Nephron progenitor cell (in vitro differentiated cells): Measurements from ENCODE around the gene RNF121.

ENCODE experiments used
- DNase-seq: peaks from one replicate; pipeline ENCODE4 v3.0.0; 2021
- H3K27ac Mint-ChIP-seq: 2 replicates; pipeline ENCODE4 v1.8.0; 2021; ENCODE audit warnings: mild to moderate bottlenecking, moderate library complexity, mixed read lengths
- H3K27me3 Mint-ChIP-seq: 2 replicates; pipeline ENCODE4 v1.8.0; 2021; ENCODE audit warnings: mild to moderate bottlenecking, low read depth, mixed read lengths; ENCODE audit not compliant: poor library complexity
- H3K36me3 Mint-ChIP-seq: 2 replicates; pipeline ENCODE4 v1.8.0; 2021; ENCODE audit warnings: low read depth, mixed read lengths
- H3K4me1 Mint-ChIP-seq: 2 replicates; pipeline ENCODE4 v1.8.0; 2021; ENCODE audit warnings: mixed read lengths
- H3K4me3 Mint-ChIP-seq: 2 replicates; pipeline ENCODE4 v1.8.0; 2021; ENCODE audit warnings: mild to moderate bottlenecking, moderate library complexity, mixed read lengths
- H3K9me3 Mint-ChIP-seq: 2 replicates; pipeline ENCODE4 v1.8.0; 2021; ENCODE audit warnings: mild to moderate bottlenecking, moderate library complexity, mixed read lengths
- TF ChIP-seq, protein P1 (sequence below): fragments of 200-600 bp; sonication (generic); IDR thresholded peaks from 2 replicates; pipeline ENCODE4 v1.5.0; 2021; ENCODE audit warnings: antibody characterized with exemption

The RNF121 gene

DNA sequence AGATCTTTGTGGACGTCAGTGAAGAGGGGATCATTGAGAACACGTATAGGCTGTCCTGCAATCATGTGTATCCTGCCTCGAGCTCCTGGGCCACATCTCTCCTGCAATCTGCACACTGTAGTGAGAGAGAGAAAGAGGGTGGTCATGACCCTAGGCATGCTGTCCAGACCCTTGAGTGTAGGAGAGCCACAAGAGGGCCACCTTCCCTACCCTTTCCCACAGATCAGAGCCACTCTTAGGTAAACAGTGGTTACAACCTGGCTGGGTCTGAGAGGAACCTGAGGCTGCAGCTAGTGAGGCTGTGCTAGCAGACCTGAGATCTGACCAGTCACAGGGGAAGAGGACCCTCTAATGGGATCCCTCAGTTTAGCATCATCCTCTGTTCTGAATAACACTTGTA, 65.9 kb downstream of the RNF121 start:
- no peaks in the 10 kb centered on the region for H3K9me3 Mint-ChIP-seq
- H3K4me3 Mint-ChIP-seq: no peak overlapping the region
- TF ChIP-seq, protein P1, sequence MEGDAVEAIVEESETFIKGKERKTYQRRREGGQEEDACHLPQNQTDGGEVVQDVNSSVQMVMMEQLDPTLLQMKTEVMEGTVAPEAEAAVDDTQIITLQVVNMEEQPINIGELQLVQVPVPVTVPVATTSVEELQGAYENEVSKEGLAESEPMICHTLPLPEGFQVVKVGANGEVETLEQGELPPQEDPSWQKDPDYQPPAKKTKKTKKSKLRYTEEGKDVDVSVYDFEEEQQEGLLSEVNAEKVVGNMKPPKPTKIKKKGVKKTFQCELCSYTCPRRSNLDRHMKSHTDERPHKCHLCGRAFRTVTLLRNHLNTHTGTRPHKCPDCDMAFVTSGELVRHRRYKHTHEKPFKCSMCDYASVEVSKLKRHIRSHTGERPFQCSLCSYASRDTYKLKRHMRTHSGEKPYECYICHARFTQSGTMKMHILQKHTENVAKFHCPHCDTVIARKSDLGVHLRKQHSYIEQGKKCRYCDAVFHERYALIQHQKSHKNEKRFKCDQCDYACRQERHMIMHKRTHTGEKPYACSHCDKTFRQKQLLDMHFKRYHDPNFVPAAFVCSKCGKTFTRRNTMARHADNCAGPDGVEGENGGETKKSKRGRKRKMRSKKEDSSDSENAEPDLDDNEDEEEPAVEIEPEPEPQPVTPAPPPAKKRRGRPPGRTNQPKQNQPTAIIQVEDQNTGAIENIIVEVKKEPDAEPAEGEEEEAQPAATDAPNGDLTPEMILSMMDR: no peak
- no peaks in the 10 kb centered on the region for H3K27me3 Mint-ChIP-seq
- no peak for DNase-seq
- H3K36me3 Mint-ChIP-seq: peaks cover 37% of the 10 kb centered on the region
- H3K27ac Mint-ChIP-seq: peak overlapping the region; percentile 44
- H3K4me1 Mint-ChIP-seq: peaks cover 10% of the 10 kb centered on the region

DNA sequence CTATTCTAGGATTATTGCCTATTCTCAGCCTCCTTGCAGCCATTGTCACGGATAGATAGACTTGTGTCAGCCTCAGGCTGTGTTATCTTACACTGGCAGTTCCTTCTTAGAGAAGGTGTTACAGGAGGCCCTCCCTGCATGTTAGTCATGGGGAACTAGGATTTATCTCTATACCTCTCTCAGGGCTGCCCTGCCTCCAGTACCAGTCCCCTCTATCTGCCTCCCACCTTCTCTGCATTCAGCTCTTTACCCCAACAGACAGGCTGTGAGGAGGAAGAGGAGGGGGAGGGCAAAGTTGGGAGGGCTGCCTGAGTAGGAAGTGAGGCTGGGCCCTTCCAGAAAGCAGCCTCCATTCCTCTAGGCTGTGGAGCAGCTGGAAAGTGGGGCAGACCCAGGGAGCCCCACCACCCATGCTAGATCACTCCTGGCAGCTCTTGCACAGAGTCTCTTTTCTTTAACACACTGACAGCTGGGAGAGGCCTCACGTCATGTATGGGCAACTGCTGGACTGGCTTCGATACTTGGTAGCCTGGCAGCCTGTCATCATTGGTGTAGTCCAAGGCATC, 67.0 kb downstream of the RNF121 start:
- Mint-ChIP-seq H3K27ac (peak overlapping the region; percentile 50), H3K36me3 (peaks cover 32% of the 10 kb centered on the region), H3K4me1 (peaks cover 10% of the 10 kb centered on the region), H3K9me3 (no peaks in the 10 kb centered on the region), H3K4me3 (no peak overlapping the region), H3K27me3 (no peaks in the 10 kb centered on the region)
- no peak for DNase-seq
- TF ChIP-seq, protein P1: no peak

DNA sequence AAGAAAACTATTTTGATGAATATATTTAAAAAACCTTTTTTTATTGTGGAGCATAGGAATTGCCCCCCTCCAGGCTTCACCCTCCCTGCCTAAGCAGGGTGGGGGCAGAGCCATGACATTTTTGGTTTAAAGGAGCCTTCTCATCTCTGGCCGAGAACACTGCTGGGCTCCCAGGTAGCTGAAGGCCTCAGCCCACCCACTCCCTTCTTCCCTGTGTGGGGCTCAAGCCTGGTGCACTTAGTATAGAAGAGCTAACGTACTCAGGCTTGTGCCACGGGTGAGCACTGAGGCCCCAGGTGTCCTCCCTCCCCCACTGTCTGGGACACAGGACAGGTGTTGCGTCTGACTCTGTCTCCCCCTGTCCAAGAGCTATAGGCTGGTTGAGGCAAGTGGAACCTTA, 67.7 kb downstream of the RNF121 start:
- Mint-ChIP-seq H3K36me3 (peaks cover 26% of the 10 kb centered on the region), H3K27ac (no peak overlapping the region), H3K4me3 (no peak overlapping the region), H3K27me3 (no peaks in the 10 kb centered on the region), H3K9me3 (no peaks in the 10 kb centered on the region), H3K4me1 (peaks cover 10% of the 10 kb centered on the region)
- no peak for DNase-seq
- TF ChIP-seq, protein P1: no peak

DNA sequence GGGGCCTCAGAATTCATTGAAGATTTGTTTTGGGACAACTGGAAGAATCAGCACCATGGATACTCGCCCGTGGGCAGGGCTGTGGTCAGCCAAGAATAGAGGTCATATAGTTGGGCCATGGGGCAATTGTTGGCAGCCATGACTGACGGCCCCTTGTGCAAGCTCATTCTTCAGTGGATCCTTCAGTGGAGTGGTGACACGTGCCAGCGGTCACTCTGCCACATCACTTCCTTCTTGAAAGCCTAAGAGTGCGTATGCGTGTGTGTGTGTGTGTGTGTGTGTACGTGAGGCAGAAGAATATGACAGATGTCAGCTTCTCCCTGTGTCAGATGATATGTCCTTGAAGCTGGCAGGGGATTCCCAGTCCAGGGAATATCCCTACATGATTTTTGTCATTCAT, 68.1 kb downstream of the RNF121 start:
- no peak for DNase-seq
- Mint-ChIP-seq H3K9me3 (no peaks in the 10 kb centered on the region), H3K4me3 (no peak overlapping the region)

DNA sequence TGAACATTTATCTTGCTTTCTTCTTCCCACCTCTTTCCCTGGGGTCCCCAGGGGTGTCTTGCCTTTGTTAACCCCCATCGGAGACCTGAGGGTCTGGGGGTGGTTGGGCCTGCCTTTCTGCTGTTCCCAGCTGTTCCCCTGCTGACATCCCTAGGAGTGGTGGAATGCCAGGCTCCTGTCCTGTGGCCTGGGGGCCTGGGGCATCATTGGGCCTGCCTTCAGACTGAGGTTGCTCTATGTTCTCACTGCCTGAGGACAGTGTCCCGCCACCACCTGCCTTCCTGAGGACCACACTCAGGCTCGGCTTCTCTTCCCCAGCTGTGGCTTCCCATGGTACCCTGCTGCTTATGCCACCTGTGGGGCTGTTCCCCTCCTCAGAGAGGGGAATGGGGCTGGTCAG, 68.7 kb downstream of the RNF121 start:
- TF ChIP-seq, protein P1: no peak
- DNase-seq: no peak
- Mint-ChIP-seq H3K36me3 (peaks cover 20% of the 10 kb centered on the region), H3K27ac (no peak overlapping the region), H3K4me1 (peaks cover 10% of the 10 kb centered on the region), H3K4me3 (no peak overlapping the region), H3K27me3 (no peaks in the 10 kb centered on the region), H3K9me3 (no peaks in the 10 kb centered on the region)

More for the DNA sequence above, 68.1 kb downstream of the RNF121 start:
- TF ChIP-seq, protein P1: no peak
- H3K27me3 Mint-ChIP-seq: no peaks in the 10 kb centered on the region
- peak overlapping the region; percentile 68 for H3K27ac Mint-ChIP-seq
- peaks cover 24% of the 10 kb centered on the region for H3K36me3 Mint-ChIP-seq
- H3K4me1 Mint-ChIP-seq: peaks cover 10% of the 10 kb centered on the region

DNA sequence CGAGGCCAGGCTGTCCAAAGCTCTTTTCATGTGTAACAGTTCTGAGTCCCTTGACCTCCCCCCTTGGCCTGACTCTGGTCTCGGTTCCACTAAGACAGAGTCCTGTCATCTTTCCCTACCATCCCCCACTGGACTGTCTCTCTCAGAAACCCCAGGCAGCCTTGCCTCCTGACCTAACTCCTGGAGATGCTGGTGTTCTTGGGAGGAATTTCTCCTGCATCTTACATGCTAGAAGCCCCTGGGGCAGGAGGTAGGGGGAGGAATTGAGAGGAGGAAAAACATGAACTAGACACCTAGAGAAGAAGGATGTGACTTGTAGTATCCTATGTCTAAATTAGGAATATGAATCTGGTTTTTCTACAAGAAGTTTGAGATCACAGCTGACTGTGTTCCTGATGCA, 69.2 kb downstream of the RNF121 start:
- Mint-ChIP-seq H3K9me3 (no peaks in the 10 kb centered on the region), H3K4me1 (peaks cover 10% of the 10 kb centered on the region), H3K36me3 (peaks cover 15% of the 10 kb centered on the region), H3K4me3 (no peak overlapping the region), H3K27ac (no peak overlapping the region), H3K27me3 (no peaks in the 10 kb centered on the region)
- TF ChIP-seq, protein P1: no peak
- DNase-seq: no peak
